ENCODE results near the gene CNNM4. TPM values are rescaled to one million over a fixed set of nuclear protein-coding genes. Genes with fewer than 3 reads are reported as not detected.
"Not testable (repeated sequence)": the region's sequence is repeated elsewhere in the genome, so short reads cannot be mapped to it uniquely, and the experiment has no call there.

Gene CNNM4
- polyA plus RNA-seq, 2 of the 4 experiments (the other 2 are of a cell fraction): 8.8 to 11.2 TPM

DNA sequence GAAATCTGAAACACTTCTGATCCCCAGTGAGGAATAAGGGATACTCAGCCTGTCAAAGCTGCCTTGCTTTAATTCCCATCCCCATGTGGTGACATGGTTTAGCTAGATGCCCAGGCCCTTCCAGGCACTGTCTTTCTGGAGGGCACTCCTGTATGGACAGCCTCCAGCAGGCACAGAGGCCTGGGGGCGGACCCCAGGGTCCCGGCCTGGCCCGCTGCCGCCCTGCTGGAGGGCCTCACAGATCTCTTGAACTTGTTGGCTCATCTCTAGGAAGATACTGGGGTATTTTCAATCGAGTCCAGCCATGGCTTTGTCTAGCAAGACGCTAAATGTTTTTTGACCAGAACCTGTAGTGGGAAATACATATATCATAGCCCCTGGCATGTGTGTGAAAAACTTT, 34.4 kb downstream of the CNNM4 start:
- Histone ChIP-seq H3K4me1 (no peaks in the 10 kb centered on the region), H3K27ac (no peak overlapping the region), H3K4me2 (no peak overlapping the region), H3K4me3 (no peak overlapping the region), H3K9me3 (no peaks in the 10 kb centered on the region)
- ATAC-seq: no peak
- TF ChIP-seq CHD2 (IDR thresholded peaks at IDR 0.05; ENCODE audit: low read length, partially characterized antibody): no peak
- no peak for TF ChIP-seq PBX3 (IDR thresholded peaks at IDR 0.05)
- TF ChIP-seq, protein P1, sequence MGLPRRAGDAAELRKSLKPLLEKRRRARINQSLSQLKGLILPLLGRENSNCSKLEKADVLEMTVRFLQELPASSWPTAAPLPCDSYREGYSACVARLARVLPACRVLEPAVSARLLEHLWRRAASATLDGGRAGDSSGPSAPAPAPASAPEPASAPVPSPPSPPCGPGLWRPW (IDR thresholded peaks at IDR 0.05): no peak
- no peak for TF ChIP-seq USF2 (IDR thresholded peaks at IDR 0.05)
- no peak for TF ChIP-seq RARB (CRISPR knock-in tag; IDR thresholded peaks at IDR 0.05)
- TF ChIP-seq HEYL (CRISPR knock-in tag; IDR thresholded peaks at IDR 0.05): no peak
- no peak for TF ChIP-seq POLR2A (IDR thresholded peaks at IDR 0.05; ENCODE audit: low read length)
- TF ChIP-seq RNF2 (IDR thresholded peaks at IDR 0.05; ENCODE audit: borderline replicate concordance, low read depth): no peak
- no peak for TF ChIP-seq JUNB (IDR thresholded peaks at IDR 0.05)
- TF ChIP-seq MYC (IDR thresholded peaks at IDR 0.05; ENCODE audit: borderline replicate concordance, low read length): no peak
- TF ChIP-seq RFX5 (IDR thresholded peaks at IDR 0.05): no peak
- no peak for TF ChIP-seq ZSCAN20 (CRISPR knock-in tag; IDR thresholded peaks at IDR 0.05)
- no peak for TF ChIP-seq RAD21 (conservative IDR thresholded peaks at IDR 0.05 in 1 of 2, IDR thresholded peaks at IDR 0.05 in 1 of 2)
- DNase-seq (ENCODE audit: low read depth in 1 of 2, low spot score in 1 of 2): no peak
- CTCF ChIA-PET: no interaction called here
- POLR2A ChIA-PET: no interaction called here
- no peak for FAIRE-seq
- WGBS (ENCODE audit: missing lambda C conversion rate): 90% methylated on average over 6 of the region's 6 CpGs

GRCh38 chr2:96796497-96796896, 35.8 kb downstream of the CNNM4 start:
- H3K9me3 ChIP-seq; DNase-seq (ENCODE audit: low read depth in 1 of 2, low spot score in 1 of 2); FAIRE-seq; H3K4me3 ChIP-seq; H3K27ac ChIP-seq; H3K4me1 ChIP-seq; H3K4me2 ChIP-seq; POLR2A ChIA-PET; ATAC-seq: not testable (repeated sequence)
- WGBS (ENCODE audit: missing lambda C conversion rate): 82% methylated on average over 6 of the region's 6 CpGs
- CTCF ChIA-PET: interaction anchor here (3.0 to 6.0 kb wide), 2 partner anchors 13 to 245 kb away, joined by 10 to 81 read pairs; no protein-coding TSS in a partner anchor

GRCh38 chr2:96797066-96797625, 36.4 kb downstream of the CNNM4 start:
- WGBS (ENCODE audit: missing lambda C conversion rate): 90% methylated on average over 15 of the region's 23 CpGs
- no peak overlapping the region for H3K4me3 ChIP-seq

More at GRCh38 chr2:96797066-96797625, 36.4 kb downstream of the CNNM4 start:
- Histone ChIP-seq H3K4me1 (peaks cover 7% of the 10 kb centered on the region; the same call in 1 of the 3 replicates), H3K4me2 (no peak overlapping the region), H3K27ac (no peak overlapping the region), H3K9me3 (no peaks in the 10 kb centered on the region)
- no peak for FAIRE-seq
- TF ChIP-seq RNF2 (IDR thresholded peaks at IDR 0.05; ENCODE audit: borderline replicate concordance, low read depth) (no peak), CHD4 (IDR thresholded peaks at IDR 0.05; ENCODE audit: borderline replicate concordance) (no peak), E2F6 (IDR thresholded peaks at IDR 0.05; ENCODE audit: borderline replicate concordance, low read depth) (no peak), REST (IDR thresholded peaks at IDR 0.05) (no peak), FOSB (CRISPR knock-in tag; IDR thresholded peaks at IDR 0.05) (no peak), EHMT2 (IDR thresholded peaks at IDR 0.05; ENCODE audit: low read depth) (no peak), RAD21 (conservative IDR thresholded peaks at IDR 0.05 in 1 of 2, IDR thresholded peaks at IDR 0.05 in 1 of 2) (no peak), HEYL (CRISPR knock-in tag; IDR thresholded peaks at IDR 0.05) (no peak), ATOH8 (CRISPR knock-in tag; IDR thresholded peaks at IDR 0.05; ENCODE audit: low read depth) (no peak), RARB (CRISPR knock-in tag; IDR thresholded peaks at IDR 0.05) (no peak), HMGXB4 (CRISPR knock-in tag; IDR thresholded peaks at IDR 0.05; ENCODE audit: borderline replicate concordance) (no peak)
- TF ChIP-seq, protein P1 (IDR thresholded peaks at IDR 0.05): no peak
- ATAC-seq: no peak
- DNase-seq (ENCODE audit: low read depth in 1 of 2, low spot score in 1 of 2): no peak
- POLR2A ChIA-PET: interaction anchor here (0.7 kb wide), 1 partner anchor 37 kb away, joined by 3 read pairs; the partner anchor contains the start of gene CNNM4
- CTCF ChIA-PET: interaction anchor here (0.6 to 6.0 kb wide), 6 partner anchors 11 to 246 kb away, joined by 3 to 81 read pairs (median 6); partner anchors contain the start of gene CNNM4

Measured in A549 (cell line).